Vagina (tissue), 2 donors: ENCODE data around the gene ZMAT5. TPM values are rescaled to one million over a fixed set of nuclear protein-coding genes. Genes with fewer than 3 reads are reported as not detected.
A peak's percentile ranks its signal among the peaks of the same experiment; 100 is the strongest.

Experiments used
- DNase-seq, 2 donors: peaks; one replicate each; pipeline ENCODE4 v3.0.0-alpha.2; 2017; ENCODE audit errors: extremely low spot score in 2 of 2
- H3K27ac ChIP-seq: fragments of 200-600 bp; sonication (generic); one replicate; pipeline ENCODE4 v1.5.1; 2019
- H3K27me3 ChIP-seq: fragments of 200-600 bp; sonication (generic); one replicate; pipeline ENCODE4 v1.5.1; 2019
- H3K36me3 ChIP-seq, 2 donors: fragments of 200-600 bp; sonication (generic); one replicate each; pipeline ENCODE4 v1.5.1; 2017 to 2019
- H3K4me1 ChIP-seq: fragments of 200-600 bp; sonication (generic); one replicate; pipeline ENCODE4 v1.5.1; 2019
- H3K4me3 ChIP-seq, 2 donors: fragments of 200-600 bp; sonication (generic); 1 replicate in 1 of 2; 2 replicates in 1 of 2; pipeline ENCODE4 v1.5.1; 2016 to 2019
- H3K9me3 ChIP-seq: fragments of 200-600 bp; sonication (generic); one replicate; pipeline ENCODE4 v1.5.1; 2019
- POLR2A ChIP-seq, 2 donors: fragments of 450-650 bp; IDR thresholded peaks; one replicate each; pipeline ENCODE4 v1.6.1; 2017; ENCODE audit warnings: antibody characterized with exemption in 2 of 2, mild to moderate bottlenecking in 2 of 2, moderate library complexity in 2 of 2
- POLR2AphosphoS5 ChIP-seq, 2 donors: sonication (generic); formaldehyde crosslinking; IDR thresholded peaks; one replicate each; pipeline ENCODE4 v1.9.0; 2017; ENCODE audit warnings: antibody characterized with exemption in 2 of 2, mild to moderate bottlenecking in 2 of 2, low read depth in 1 of 2; ENCODE audit not compliant: insufficient read depth in 1 of 2
- intact Hi-C: fragments of 100-400 bp; cut with DNase I; formaldehyde crosslinking; loops from one replicate; pipeline ENCODE4 v1.15.1; 2023
- total RNA-seq: library from RNA; depleted of rRNA; stranded (reverse); fragments of >200 nt; gene quantifications from one replicate; pipeline ENCODE4 v1.2.3, GENCODE V29; 2016
- TF ChIP-seq, protein P1 (sequence below), 3 experiments: fragments of 450-650 bp in 2 of 3; fragments of 200-600 bp in 1 of 3; sonication (generic) in 1 of 3; IDR thresholded peaks; one replicate each; pipeline ENCODE4 v1.5.1; 2017 to 2019; ENCODE audit warnings: antibody characterized with exemption in 3 of 3, mild to moderate bottlenecking in 2 of 3, moderate library complexity in 2 of 3

Gene ZMAT5
- total RNA-seq, 1 donor from 2014 or later: 22.6 TPM

DNA sequence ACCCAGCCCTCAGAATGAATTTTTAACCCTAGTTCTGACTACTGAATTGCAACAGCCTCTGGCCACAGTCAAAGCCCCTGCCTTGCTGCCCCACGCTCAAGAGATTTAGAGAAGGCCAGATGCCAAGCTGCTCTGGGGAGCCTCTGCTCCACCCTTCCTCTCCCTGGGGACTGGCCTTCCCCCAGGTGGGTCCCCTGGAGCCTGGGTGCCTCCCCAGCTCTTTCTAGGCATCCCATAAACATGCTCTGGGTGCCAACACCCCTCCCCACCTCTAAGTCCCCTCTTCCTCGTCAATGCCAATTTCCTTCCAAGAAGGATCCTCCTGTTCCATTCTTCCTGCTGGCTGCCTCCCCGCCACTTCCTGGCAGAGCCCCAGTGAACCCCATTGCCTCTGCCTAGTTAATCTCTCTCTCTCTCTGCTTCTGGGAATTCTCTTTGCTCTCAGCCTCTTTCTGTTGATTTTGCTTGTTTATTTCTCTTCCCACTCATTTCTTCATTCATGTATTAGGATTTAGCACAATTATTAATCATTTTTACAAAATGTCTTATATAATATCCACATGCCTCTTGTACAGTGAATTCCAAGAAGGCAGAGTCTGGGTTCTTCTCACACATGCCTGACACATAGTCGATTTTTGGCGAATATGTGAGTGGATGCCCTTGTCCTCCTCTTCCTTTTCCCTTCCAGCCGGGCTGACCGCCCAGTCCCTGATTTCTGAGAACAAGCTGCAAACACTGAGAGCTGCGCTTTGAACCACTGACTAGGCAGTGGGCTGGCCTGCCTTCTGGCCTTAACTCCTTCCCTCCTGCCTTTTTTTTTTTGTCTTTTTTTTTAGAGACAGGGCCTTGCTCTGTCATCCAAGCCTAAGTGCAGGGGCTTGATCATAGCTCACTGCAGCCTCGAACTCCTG, 17.9 kb upstream of the ZMAT5 start:
- no peak for DNase-seq
- H3K4me1 ChIP-seq: peaks cover 38% of the 10 kb centered on the region
- H3K4me3 ChIP-seq: no peak overlapping the region
- no peaks in the 10 kb centered on the region for H3K9me3 ChIP-seq
- peaks cover 0 to 19% of the 10 kb centered on the region in 2 donors for H3K36me3 ChIP-seq
- peak overlapping the region; percentile 60 for H3K27ac ChIP-seq
- TF ChIP-seq POLR2A (IDR thresholded peaks at IDR 0.05) (no peak), POLR2AphosphoS5 (IDR thresholded peaks at IDR 0.05; ENCODE audit: insufficient read depth in 1 of 2, low read depth in 1 of 2) (no peak)
- intact Hi-C loops: no loop called here
- H3K27me3 ChIP-seq: no peaks in the 10 kb centered on the region

DNA sequence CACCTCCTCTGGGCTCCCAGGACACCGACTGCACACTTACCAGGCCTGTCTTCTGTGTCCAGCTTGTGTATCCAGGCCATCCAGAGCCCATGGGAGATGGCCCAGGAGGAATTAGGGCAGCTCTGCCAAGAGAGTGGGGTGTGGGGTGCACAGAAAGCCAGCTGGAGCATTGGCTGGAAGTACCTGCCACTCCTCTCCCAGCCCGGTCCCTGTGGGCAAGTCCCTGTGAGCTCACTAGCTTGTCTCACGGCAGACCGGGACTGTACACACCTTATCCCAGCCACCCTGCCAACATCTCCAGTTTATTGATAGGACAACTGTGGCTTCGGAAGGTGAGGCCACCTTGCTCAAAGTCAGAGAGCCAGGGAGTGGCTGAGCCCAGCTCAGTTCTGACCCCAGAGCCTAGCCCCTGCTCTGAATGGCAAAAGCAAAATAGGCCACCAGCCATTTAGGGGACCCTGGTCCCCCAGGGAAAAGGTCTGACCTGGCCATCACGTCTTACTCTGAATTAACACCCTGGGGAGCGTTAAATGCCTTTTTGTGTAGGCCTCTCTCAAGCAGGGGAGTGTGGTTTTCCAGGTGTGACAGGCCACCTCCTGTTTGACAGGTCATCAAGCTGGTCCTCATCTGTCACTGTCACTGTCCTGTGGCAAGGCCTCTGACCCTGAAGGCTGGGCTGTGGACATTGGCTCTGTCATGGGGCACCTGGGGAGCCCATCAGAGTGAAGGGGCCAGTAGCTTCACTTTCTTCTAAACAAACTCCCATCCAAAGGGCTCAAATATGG, 15.4 kb upstream of the ZMAT5 start:
- Histone ChIP-seq H3K27me3 (no peaks in the 10 kb centered on the region), H3K9me3 (no peaks in the 10 kb centered on the region), H3K4me3 (no peak overlapping the region), H3K4me1 (peaks cover 38% of the 10 kb centered on the region), H3K36me3 (no peaks in the 10 kb centered on the region), H3K27ac (peak overlapping the region; percentile 31)
- intact Hi-C loops: no loop called here
- DNase-seq: no peak
- TF ChIP-seq, protein P1, sequence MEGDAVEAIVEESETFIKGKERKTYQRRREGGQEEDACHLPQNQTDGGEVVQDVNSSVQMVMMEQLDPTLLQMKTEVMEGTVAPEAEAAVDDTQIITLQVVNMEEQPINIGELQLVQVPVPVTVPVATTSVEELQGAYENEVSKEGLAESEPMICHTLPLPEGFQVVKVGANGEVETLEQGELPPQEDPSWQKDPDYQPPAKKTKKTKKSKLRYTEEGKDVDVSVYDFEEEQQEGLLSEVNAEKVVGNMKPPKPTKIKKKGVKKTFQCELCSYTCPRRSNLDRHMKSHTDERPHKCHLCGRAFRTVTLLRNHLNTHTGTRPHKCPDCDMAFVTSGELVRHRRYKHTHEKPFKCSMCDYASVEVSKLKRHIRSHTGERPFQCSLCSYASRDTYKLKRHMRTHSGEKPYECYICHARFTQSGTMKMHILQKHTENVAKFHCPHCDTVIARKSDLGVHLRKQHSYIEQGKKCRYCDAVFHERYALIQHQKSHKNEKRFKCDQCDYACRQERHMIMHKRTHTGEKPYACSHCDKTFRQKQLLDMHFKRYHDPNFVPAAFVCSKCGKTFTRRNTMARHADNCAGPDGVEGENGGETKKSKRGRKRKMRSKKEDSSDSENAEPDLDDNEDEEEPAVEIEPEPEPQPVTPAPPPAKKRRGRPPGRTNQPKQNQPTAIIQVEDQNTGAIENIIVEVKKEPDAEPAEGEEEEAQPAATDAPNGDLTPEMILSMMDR (IDR thresholded peaks at IDR 0.05): no peak
- TF ChIP-seq POLR2AphosphoS5 (IDR thresholded peaks at IDR 0.05; ENCODE audit: insufficient read depth in 1 of 2, low read depth in 1 of 2): no peak
- TF ChIP-seq POLR2A (IDR thresholded peaks at IDR 0.05): no peak

DNA sequence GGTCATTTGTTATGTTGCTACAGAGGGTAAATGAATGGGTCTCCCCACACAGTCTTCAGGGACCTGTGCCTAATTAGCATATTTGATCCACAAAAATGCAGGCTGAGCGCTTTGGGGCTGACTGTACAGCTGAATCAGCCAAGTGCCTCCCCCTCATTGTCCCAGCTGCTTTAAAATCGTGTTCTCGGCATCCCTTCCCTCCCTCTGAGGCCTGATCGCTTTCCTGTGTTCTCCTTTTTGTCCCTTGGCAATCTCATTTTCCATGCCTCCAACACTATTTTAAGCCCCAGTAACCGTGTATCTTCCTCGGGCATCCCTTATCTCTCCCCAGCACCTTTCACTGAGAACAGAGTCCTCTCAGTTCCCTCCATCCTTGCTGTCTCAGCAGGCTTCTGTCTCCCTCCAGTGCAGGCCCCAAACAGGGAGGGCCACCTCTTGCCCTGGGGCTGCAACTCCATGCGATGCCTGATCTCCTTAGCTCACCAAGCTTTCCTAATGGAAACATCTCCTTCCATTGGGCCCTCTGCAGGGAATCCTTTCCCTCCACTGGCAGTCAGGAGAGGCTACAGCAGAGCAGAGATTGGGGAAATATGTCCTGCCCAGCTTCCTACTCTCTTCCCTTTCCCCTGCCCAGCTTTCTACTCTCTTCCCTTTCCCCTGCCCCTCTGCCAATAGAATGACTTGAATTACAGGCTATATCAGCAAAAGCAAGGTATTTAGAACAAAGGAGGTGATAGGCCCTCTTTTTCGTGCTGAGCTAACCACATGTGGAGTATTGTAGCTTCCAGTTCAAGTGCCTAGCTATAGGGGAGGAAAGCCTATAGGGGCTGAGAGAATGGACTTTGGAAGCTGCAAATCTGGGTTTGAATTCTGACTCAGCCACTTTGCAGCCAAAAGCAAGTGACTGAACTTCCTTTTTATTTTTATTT, 14.2 kb upstream of the ZMAT5 start:
- intact Hi-C loops: no loop called here
- Histone ChIP-seq H3K36me3 (no peaks in the 10 kb centered on the region), H3K9me3 (no peaks in the 10 kb centered on the region), H3K27me3 (no peaks in the 10 kb centered on the region), H3K4me1 (peaks cover 38% of the 10 kb centered on the region), H3K4me3 (no peak overlapping the region), H3K27ac (peak overlapping the region; percentile 31)
- DNase-seq: no peak
- TF ChIP-seq, protein P1 (IDR thresholded peaks at IDR 0.05): no peak
- no peak for TF ChIP-seq POLR2A (IDR thresholded peaks at IDR 0.05)
- no peak for TF ChIP-seq POLR2AphosphoS5 (IDR thresholded peaks at IDR 0.05; ENCODE audit: insufficient read depth in 1 of 2, low read depth in 1 of 2)

DNA sequence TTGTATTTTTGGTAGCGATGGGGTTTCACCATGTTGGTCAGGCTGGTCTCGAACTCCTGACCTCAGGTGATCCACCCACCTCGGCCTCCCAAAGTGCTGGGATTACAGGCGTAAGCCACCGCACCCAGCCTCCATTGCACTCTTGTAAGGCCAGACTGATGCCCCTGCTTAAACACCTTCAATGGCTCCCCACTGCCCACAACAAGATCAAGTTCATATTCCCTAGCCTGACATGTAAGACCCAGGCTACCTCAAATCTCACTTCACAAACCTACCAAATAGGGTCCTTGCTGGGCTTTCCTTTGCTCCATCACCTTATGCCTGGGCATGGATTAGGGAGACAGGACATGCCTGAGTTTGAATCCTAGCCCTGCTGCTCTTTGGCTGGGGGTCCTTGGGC, 13.4 kb upstream of the ZMAT5 start:
- DNase-seq: no peak
- no peak for TF ChIP-seq POLR2AphosphoS5 (IDR thresholded peaks at IDR 0.05; ENCODE audit: insufficient read depth in 1 of 2, low read depth in 1 of 2)
- TF ChIP-seq, protein P1 (IDR thresholded peaks at IDR 0.05): no peak
- H3K36me3 ChIP-seq: no peaks in the 10 kb centered on the region
- no peak overlapping the region for H3K27ac ChIP-seq
- H3K27me3 ChIP-seq: no peaks in the 10 kb centered on the region
- intact Hi-C loops: no loop called here
- peaks cover 36% of the 10 kb centered on the region for H3K4me1 ChIP-seq
- no peak overlapping the region for H3K4me3 ChIP-seq
- H3K9me3 ChIP-seq: no peaks in the 10 kb centered on the region

DNA sequence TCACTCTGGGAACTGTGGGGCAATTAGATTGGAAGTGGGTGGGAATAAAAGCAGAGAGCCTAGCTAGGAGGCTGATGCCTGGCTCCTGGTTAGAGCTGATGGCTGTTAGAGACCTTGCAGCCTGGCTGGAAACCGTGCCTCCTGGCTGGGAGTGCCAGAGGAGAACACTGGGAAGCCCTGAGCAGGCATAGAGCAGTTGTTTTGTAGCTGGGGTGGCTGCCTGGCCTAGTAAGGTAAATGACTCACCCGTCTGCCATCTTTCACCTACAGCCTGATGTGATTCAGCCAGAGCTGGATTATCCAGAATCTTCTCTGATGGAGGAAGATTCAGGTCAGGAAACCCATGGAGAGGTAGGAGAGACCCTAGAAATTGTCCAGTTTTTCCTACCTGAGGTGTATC, 6.4 kb upstream of the ZMAT5 start:
- Histone ChIP-seq H3K27me3 (no peaks in the 10 kb centered on the region), H3K36me3 (peaks cover 5 to 22% of the 10 kb centered on the region in 2 donors), H3K9me3 (no peaks in the 10 kb centered on the region), H3K4me3 (no peak overlapping the region), H3K4me1 (peaks cover 15% of the 10 kb centered on the region), H3K27ac (no peak overlapping the region)
- TF ChIP-seq POLR2AphosphoS5 (IDR thresholded peaks at IDR 0.05; ENCODE audit: insufficient read depth in 1 of 2, low read depth in 1 of 2): peak in 1 of 2 donors; percentile 44
- TF ChIP-seq, protein P1 (IDR thresholded peaks at IDR 0.05): no peak
- intact Hi-C loops: no loop called here
- DNase-seq: no peak
